Ascending aorta (tissue), 2 donors: ENCODE measurements around the gene CPPED1. TPM values are rescaled to one million over a fixed set of nuclear protein-coding genes. Genes with fewer than 3 reads are reported as not detected.

ENCODE experiments used
- DNase-seq, 2 donors: peaks; one replicate each; pipeline ENCODE4 v3.0.0-alpha.2; 2019; ENCODE audit warnings: low spot score in 2 of 2
- H3K27ac ChIP-seq, 2 donors: fragments of 200-600 bp; sonication (generic); one replicate each; pipeline ENCODE4 v1.5.1; 2016 to 2017; ENCODE audit warnings: mild to moderate bottlenecking in 1 of 2
- H3K27me3 ChIP-seq: fragments of 200-600 bp; sonication (generic); one replicate; pipeline ENCODE4 v1.5.1; 2017
- H3K36me3 ChIP-seq, 2 donors: fragments of 200-600 bp; sonication (generic); one replicate each; pipeline ENCODE4 v1.5.1; 2016
- H3K4me1 ChIP-seq, 2 donors: fragments of 200-600 bp; sonication (generic); one replicate each; pipeline ENCODE4 v1.5.1; 2016 to 2017; ENCODE audit warnings: mild to moderate bottlenecking in 1 of 2
- H3K4me3 ChIP-seq, 2 donors: fragments of 200-600 bp; sonication (generic); one replicate each; pipeline ENCODE4 v1.5.1; 2016 to 2017; ENCODE audit warnings: mild to moderate bottlenecking in 1 of 2
- H3K9me3 ChIP-seq, 2 donors: fragments of 200-600 bp; sonication (generic); one replicate each; pipeline ENCODE4 v1.5.1; 2016
- intact Hi-C: fragments of 100-400 bp; cut with DNase I; formaldehyde crosslinking; loops from one replicate; pipeline ENCODE4 v1.15.1; 2023
- total RNA-seq: library from RNA; depleted of rRNA; stranded (reverse); fragments of >200 nt; gene quantifications from one replicate; pipeline ENCODE4 v1.1.0, GENCODE V29; 2016
- TF ChIP-seq, protein P1 (sequence below), 3 experiments: fragments of 200-600 bp in 2 of 3; fragments of 450-650 bp in 1 of 3; sonication (generic) in 2 of 3; IDR thresholded peaks; one replicate each; pipeline ENCODE4 v1.5.1; 2016 to 2019; ENCODE audit warnings: antibody characterized with exemption in 3 of 3, mild to moderate bottlenecking in 1 of 3, moderate library complexity in 1 of 3

Gene CPPED1
- total RNA-seq, 1 donor from 2014 or later, result 13.3 TPM

DNA sequence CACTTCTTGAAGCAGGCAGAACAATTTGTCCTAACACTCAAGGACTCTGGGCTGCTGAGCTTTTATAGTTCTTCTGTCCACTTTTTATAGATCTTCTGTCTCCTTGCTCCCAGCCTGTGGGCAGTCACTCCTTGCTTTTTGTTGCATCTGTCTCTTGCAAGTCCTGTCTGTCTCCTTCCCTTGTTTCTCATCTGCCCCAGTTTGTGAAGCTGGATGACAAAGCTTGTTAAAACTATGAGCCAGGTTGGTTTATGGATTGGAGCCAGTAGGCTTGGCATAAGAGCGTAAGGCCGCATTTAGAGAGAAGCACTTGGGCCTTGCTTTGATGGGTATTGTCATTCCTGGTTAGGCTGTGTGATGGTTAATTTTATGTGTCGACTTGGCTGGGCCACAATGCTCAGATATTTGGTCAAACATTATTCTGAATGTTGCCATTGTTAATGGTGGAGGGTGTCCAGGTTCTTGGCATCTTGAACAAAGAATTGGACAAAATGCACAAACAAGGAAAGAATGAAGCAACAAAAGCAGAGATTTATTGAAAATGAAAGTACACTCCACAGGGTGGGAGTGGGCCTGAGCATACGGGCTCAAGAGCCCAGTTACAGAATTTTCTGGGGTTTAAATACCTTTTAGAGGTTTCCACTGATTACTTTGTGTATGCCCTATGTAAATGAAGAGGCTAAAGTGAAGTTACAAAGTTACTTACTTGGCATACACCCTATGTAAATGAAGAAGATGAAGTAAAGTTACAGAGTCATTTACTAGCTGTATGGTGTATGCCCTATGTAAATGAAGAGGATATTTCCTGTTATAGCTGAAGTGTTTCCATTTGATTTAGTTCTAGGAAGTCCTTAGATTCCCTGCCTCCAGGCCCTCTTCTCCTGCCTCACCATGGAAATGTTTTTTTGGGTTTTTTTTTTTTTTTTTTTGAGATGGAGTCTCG lies 8.0 kb upstream of the CPPED1 start:
- Histone ChIP-seq H3K27me3 (no peaks in the 10 kb centered on the region), H3K4me3 (no peak overlapping the region), H3K9me3 (no peaks in the 10 kb centered on the region), H3K27ac (no peak overlapping the region), H3K36me3 (no peaks in the 10 kb centered on the region), H3K4me1 (peaks cover 0 to 5% of the 10 kb centered on the region in 2 donors)
- intact Hi-C loops, result no loop called here
- DNase-seq, result no peak
- TF ChIP-seq, protein P1, sequence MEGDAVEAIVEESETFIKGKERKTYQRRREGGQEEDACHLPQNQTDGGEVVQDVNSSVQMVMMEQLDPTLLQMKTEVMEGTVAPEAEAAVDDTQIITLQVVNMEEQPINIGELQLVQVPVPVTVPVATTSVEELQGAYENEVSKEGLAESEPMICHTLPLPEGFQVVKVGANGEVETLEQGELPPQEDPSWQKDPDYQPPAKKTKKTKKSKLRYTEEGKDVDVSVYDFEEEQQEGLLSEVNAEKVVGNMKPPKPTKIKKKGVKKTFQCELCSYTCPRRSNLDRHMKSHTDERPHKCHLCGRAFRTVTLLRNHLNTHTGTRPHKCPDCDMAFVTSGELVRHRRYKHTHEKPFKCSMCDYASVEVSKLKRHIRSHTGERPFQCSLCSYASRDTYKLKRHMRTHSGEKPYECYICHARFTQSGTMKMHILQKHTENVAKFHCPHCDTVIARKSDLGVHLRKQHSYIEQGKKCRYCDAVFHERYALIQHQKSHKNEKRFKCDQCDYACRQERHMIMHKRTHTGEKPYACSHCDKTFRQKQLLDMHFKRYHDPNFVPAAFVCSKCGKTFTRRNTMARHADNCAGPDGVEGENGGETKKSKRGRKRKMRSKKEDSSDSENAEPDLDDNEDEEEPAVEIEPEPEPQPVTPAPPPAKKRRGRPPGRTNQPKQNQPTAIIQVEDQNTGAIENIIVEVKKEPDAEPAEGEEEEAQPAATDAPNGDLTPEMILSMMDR (IDR thresholded peaks at IDR 0.05), result no peak

DNA sequence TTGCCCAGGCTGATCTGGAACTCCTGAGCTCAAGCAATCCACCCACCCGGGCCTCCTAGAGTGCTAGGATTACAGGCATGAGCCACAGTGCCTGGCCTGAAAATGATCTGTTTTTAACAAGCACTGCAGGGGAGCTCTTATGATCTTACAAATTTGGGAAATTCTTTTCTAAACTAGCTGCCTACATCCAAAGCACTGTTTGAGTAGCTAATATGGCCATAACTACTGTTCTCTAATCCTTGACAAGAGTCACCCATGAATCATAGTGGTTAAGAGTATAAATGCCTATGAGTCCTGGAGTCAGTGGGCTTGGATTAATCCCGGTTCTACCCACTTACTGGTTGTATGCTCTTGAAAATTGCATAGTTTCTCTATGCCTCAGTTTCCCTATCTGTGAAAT lies 1.4 kb upstream of the CPPED1 start:
- intact Hi-C loops, result loop anchor here (10.0 kb wide), 1 partner anchor 1090 kb away; no protein-coding TSS in a partner anchor
- Histone ChIP-seq H3K36me3 (no peaks in the 10 kb centered on the region), H3K4me3 (no peak overlapping the region), H3K27me3 (no peaks in the 10 kb centered on the region), H3K4me1 (peaks cover 3 to 19% of the 10 kb centered on the region in 2 donors), H3K9me3 (no peaks in the 10 kb centered on the region), H3K27ac (no peak overlapping the region)
- DNase-seq, result no peak
- TF ChIP-seq, protein P1 (IDR thresholded peaks at IDR 0.05), result no peak

DNA sequence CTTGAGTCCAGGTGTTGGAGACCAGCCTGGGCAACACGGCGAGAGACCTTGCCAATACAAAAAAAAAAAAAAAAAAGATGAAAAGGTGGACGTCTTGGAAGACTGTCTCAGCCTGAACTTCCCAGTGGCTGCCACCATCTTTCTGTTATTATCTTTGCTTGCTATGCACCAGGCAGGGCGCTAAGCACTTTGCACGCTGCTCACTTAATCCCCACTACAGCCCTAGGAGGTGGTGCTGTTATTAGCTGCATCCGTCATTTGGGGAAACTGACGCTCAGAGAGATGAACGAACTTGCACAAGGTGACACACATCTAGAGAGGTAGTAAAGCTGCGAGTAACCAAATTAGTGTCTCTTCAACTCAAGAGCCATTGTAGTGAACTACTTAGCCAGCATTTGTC lies 708 bp upstream of the CPPED1 start:
- no peaks in the 10 kb centered on the region for H3K27me3 ChIP-seq
- no peaks in the 10 kb centered on the region for H3K36me3 ChIP-seq
- peak overlapping the region; percentile 73 to 79 for H3K4me3 ChIP-seq
- TF ChIP-seq, protein P1 (IDR thresholded peaks at IDR 0.05), result no peak
- peak overlapping the region in 1 of 2 donors; percentile 82 for H3K27ac ChIP-seq
- H3K9me3 ChIP-seq, result no peaks in the 10 kb centered on the region
- intact Hi-C loops, result loop anchor here (10.0 kb wide), 1 partner anchor 1090 kb away; no protein-coding TSS in a partner anchor
- H3K4me1 ChIP-seq, result peaks cover 3 to 19% of the 10 kb centered on the region in 2 donors
- DNase-seq, result no peak

DNA sequence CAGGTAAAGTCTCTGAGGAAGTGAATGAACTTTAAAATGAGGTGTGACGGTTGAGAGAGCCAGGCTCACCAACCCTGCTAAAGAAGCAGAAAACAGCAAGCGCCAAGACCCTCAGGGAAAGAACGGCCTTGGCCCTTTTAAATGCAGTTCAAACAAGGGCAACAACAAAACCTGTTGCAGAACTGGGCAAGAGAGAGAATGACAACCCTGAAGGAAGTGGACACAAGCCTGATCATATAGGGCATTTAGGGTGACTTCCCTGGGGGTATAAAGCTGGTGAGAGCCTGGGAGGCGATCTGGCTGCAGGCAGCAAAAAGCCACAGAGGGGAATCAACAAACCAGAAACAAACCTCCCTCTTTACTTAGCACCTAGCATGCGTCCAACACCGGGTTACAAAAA lies 1.0 kb downstream of the CPPED1 start:
- intact Hi-C loops, result loop anchor here (1.0 to 10.0 kb wide), 2 partner anchors 308 to 1092 kb away; no protein-coding TSS in a partner anchor
- Histone ChIP-seq H3K4me3 (peak overlapping the region; percentile 73 to 79), H3K9me3 (no peaks in the 10 kb centered on the region), H3K36me3 (no peaks in the 10 kb centered on the region), H3K27me3 (no peaks in the 10 kb centered on the region), H3K4me1 (peaks cover 3 to 19% of the 10 kb centered on the region in 2 donors), H3K27ac (peak overlapping the region; percentile 82)
- TF ChIP-seq, protein P1 (IDR thresholded peaks at IDR 0.05), result no peak
- no peak for DNase-seq

DNA sequence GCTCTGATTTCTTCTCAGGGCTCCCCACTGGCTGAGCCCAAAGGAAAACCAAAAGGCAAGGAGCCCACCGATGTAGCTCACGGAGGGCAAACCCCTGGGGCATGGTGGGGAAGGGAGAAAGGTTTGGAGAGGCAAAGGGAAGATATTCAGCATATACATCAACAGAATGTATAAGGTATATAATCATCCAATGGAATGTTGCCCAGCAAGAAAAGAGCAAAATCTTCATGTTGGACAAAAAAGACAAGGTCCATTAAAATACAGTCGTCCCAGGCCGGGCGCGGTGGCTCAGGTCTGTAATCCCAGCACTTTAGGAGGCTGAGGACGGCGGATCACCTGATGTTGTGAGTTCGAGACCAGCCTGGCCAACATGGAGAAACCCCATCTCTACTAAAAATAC lies 1.6 kb downstream of the CPPED1 start:
- Histone ChIP-seq H3K27me3 (no peaks in the 10 kb centered on the region), H3K36me3 (no peaks in the 10 kb centered on the region), H3K27ac (peak overlapping the region; percentile 45 to 82), H3K4me3 (peak overlapping the region in 1 of 2 donors; percentile 73), H3K4me1 (peaks cover 3 to 19% of the 10 kb centered on the region in 2 donors), H3K9me3 (no peaks in the 10 kb centered on the region)
- no peak for DNase-seq
- TF ChIP-seq, protein P1 (IDR thresholded peaks at IDR 0.05), result no peak
- intact Hi-C loops, result loop anchor here (10.0 kb wide), 1 partner anchor 1093 kb away; no protein-coding TSS in a partner anchor
